Activated T-helper 1 cell treated with anti-CD3 and anti-CD28 coated beads, Interleukin-12 subunit alpha, Interleukin-12 subunit beta, Interleukin-2, Interleukin-4 antibody, amounts not matched to agents 30 ng/mL and 10 ng/mL and 1 ng/mL, durations not matched to agents 14 hours and 24 hours and 36 hours (primary cell): ENCODE results near the gene USP2. TPM values are rescaled to one million over a fixed set of nuclear protein-coding genes. Genes with fewer than 3 reads are reported as not detected.

Experiments
- DNase-seq: peaks from one replicate; pipeline ENCODE4 v3.0.0; 2021; ENCODE audit warnings: low spot score
- H3K27ac Mint-ChIP-seq: one replicate; pipeline ENCODE4 v1.8.0; 2021; ENCODE audit warnings: mild to moderate bottlenecking, mixed read lengths
- H3K27me3 Mint-ChIP-seq: one replicate; pipeline ENCODE4 v1.8.0; 2022; ENCODE audit warnings: mild to moderate bottlenecking, moderate library complexity, mixed read lengths; ENCODE audit not compliant: insufficient read depth
- H3K36me3 Mint-ChIP-seq: one replicate; pipeline ENCODE4 v1.8.0; 2021; ENCODE audit warnings: low read depth, mixed read lengths
- H3K4me1 Mint-ChIP-seq: one replicate; pipeline ENCODE4 v1.8.0; 2021; ENCODE audit warnings: low read depth, mixed read lengths
- H3K4me3 Mint-ChIP-seq: one replicate; pipeline ENCODE4 v1.8.0; 2021; ENCODE audit warnings: mild to moderate bottlenecking, moderate library complexity, mixed read lengths
- H3K9me3 Mint-ChIP-seq: one replicate; pipeline ENCODE4 v1.8.0; 2021; ENCODE audit warnings: mixed read lengths
- intact Hi-C: fragments of 100-400 bp; cut with micrococcal nuclease; formaldehyde crosslinking; loops from one replicate; pipeline ENCODE4 v1.15.1; 2024
- total RNA-seq: library from RNA; stranded (reverse); gene quantifications from 2 replicates; pipeline ENCODE4 v1.2.3, GENCODE V29; 2022

USP2 gene
- total RNA-seq, 1 donor from 2014 or later = 0.36 TPM

GRCh38 chr11:119315131-119316015, 66.1 kb downstream of the USP2 start:
- no peak for DNase-seq
- H3K9me3 Mint-ChIP-seq = no peaks in the 10 kb centered on the region
- no peak overlapping the region for H3K27ac Mint-ChIP-seq
- intact Hi-C loops = no loop called here
- peaks cover 12% of the 10 kb centered on the region for H3K4me1 Mint-ChIP-seq
- H3K27me3 Mint-ChIP-seq = peaks cover 31% of the 10 kb centered on the region
- peak overlapping the region; percentile 63 for H3K4me3 Mint-ChIP-seq
- H3K36me3 Mint-ChIP-seq = no peaks in the 10 kb centered on the region

GRCh38 chr11:119314726-119315125, 66.8 kb downstream of the USP2 start:
- H3K27me3 Mint-ChIP-seq = peaks cover 28% of the 10 kb centered on the region
- intact Hi-C loops = no loop called here
- H3K4me3 Mint-ChIP-seq = no peak overlapping the region
- H3K9me3 Mint-ChIP-seq = no peaks in the 10 kb centered on the region
- peaks cover 9% of the 10 kb centered on the region for H3K4me1 Mint-ChIP-seq
- H3K27ac Mint-ChIP-seq = no peak overlapping the region
- DNase-seq = no peak
- no peaks in the 10 kb centered on the region for H3K36me3 Mint-ChIP-seq

- Mint-ChIP-seq H3K27ac (no peak overlapping the region), H3K9me3 (no peaks in the 10 kb centered on the region), H3K36me3 (peaks cover 7% of the 10 kb centered on the region), H3K27me3 (peaks cover 7% of the 10 kb centered on the region), H3K4me1 (peaks cover 20% of the 10 kb centered on the region), H3K4me3 (no peak overlapping the region)
- no peak for DNase-seq
- intact Hi-C loops = no loop called here
Measured at GRCh38 chr11:119310682-119311052, 70.8 kb downstream of the USP2 start.

- Mint-ChIP-seq H3K9me3 (no peaks in the 10 kb centered on the region), H3K4me3 (no peak overlapping the region), H3K36me3 (peaks cover 11% of the 10 kb centered on the region), H3K27me3 (peaks cover 2% of the 10 kb centered on the region), H3K27ac (no peak overlapping the region), H3K4me1 (peaks cover 25% of the 10 kb centered on the region)
- DNase-seq = no peak
- intact Hi-C loops = no loop called here
Measured at GRCh38 chr11:119309953-119310681, 71.4 kb downstream of the USP2 start.

GRCh38 chr11:119309411-119309810, 72.1 kb downstream of the USP2 start:
- intact Hi-C loops = no loop called here
- DNase-seq = no peak
- Mint-ChIP-seq H3K36me3 (peaks cover 12% of the 10 kb centered on the region), H3K27me3 (peaks cover 2% of the 10 kb centered on the region), H3K4me3 (no peak overlapping the region), H3K27ac (no peak overlapping the region), H3K4me1 (peaks cover 30% of the 10 kb centered on the region), H3K9me3 (no peaks in the 10 kb centered on the region)

GRCh38 chr11:119307974-119308373, 73.5 kb downstream of the USP2 start:
- H3K27ac Mint-ChIP-seq = no peak overlapping the region
- H3K9me3 Mint-ChIP-seq = no peaks in the 10 kb centered on the region
- no peaks in the 10 kb centered on the region for H3K27me3 Mint-ChIP-seq
- intact Hi-C loops = loop anchor here (2.0 kb wide), 2 partner anchors 19 to 45 kb away; no protein-coding TSS in a partner anchor
- H3K4me3 Mint-ChIP-seq = no peak overlapping the region
- peaks cover 30% of the 10 kb centered on the region for H3K4me1 Mint-ChIP-seq
- H3K36me3 Mint-ChIP-seq = peaks cover 24% of the 10 kb centered on the region
- no peak for DNase-seq

GRCh38 chr11:119307219-119307618, 74.3 kb downstream of the USP2 start:
- no peaks in the 10 kb centered on the region for H3K9me3 Mint-ChIP-seq
- H3K27ac Mint-ChIP-seq = peak overlapping the region; percentile 95
- H3K36me3 Mint-ChIP-seq = peaks cover 30% of the 10 kb centered on the region
- no peak for DNase-seq
- intact Hi-C loops = loop anchor here (2.0 kb wide), 2 partner anchors 18 to 44 kb away; no protein-coding TSS in a partner anchor
- peak overlapping the region; percentile 15 for H3K4me3 Mint-ChIP-seq
- H3K4me1 Mint-ChIP-seq = peaks cover 30% of the 10 kb centered on the region
- no peaks in the 10 kb centered on the region for H3K27me3 Mint-ChIP-seq

- DNase-seq = peak; percentile 15
- H3K27me3 Mint-ChIP-seq = no peaks in the 10 kb centered on the region
- no peaks in the 10 kb centered on the region for H3K9me3 Mint-ChIP-seq
- peaks cover 30% of the 10 kb centered on the region for H3K4me1 Mint-ChIP-seq
- H3K4me3 Mint-ChIP-seq = peak overlapping the region; percentile 48
- H3K36me3 Mint-ChIP-seq = peaks cover 33% of the 10 kb centered on the region
- H3K27ac Mint-ChIP-seq = peak overlapping the region; percentile 95
- intact Hi-C loops = loop anchor here (1.0 to 2.0 kb wide), 3 partner anchors 15 to 44 kb away; no protein-coding TSS in a partner anchor
Measured at GRCh38 chr11:119306373-119306890, 75.1 kb downstream of the USP2 start.

- DNase-seq = no peak
- intact Hi-C loops = loop anchor here (1.0 to 2.0 kb wide), 3 partner anchors 16 to 43 kb away; no protein-coding TSS in a partner anchor
- peak overlapping the region; percentile 95 for H3K27ac Mint-ChIP-seq
Measured at GRCh38 chr11:119305556-119306372, 75.7 kb downstream of the USP2 start.

More at GRCh38 chr11:119305556-119306372, 75.7 kb downstream of the USP2 start:
- Mint-ChIP-seq H3K27me3 (no peaks in the 10 kb centered on the region), H3K9me3 (no peaks in the 10 kb centered on the region), H3K4me1 (peaks cover 30% of the 10 kb centered on the region), H3K4me3 (no peak overlapping the region), H3K36me3 (peaks cover 37% of the 10 kb centered on the region)

Other genes starting within 250 kb of the USP2 start
- 0.07 TPM in 1 of 2 replicates, not detected in the other for gene ABCG4, start 232.6 kb downstream of the USP2 start, total RNA-seq
- gene NLRX1, start 213.0 kb downstream of the USP2 start, total RNA-seq = 24.1 and 29.5 TPM in 2 replicates
- 0.56 TPM in 1 of 2 replicates, not detected in the other for gene NHERF4, start 196.2 kb downstream of the USP2 start, total RNA-seq
- 38.1 and 39.9 TPM in 2 replicates for gene CBL, start 175.4 kb downstream of the USP2 start, total RNA-seq
- gene MCAM, start 64.6 kb downstream of the USP2 start, total RNA-seq = 6.0 and 6.6 TPM in 2 replicates
- 26.1 and 27.9 TPM in 2 replicates for gene RNF26, start 47.2 kb downstream of the USP2 start, total RNA-seq
- gene C1QTNF5, start 40.8 kb downstream of the USP2 start, total RNA-seq = not detected in 2 replicates
- not detected in 2 replicates for gene MFRP, start 35.0 kb downstream of the USP2 start, total RNA-seq
- 0.83 and 1.0 TPM in 2 replicates for gene THY1, start 41.5 kb upstream of the USP2 start, total RNA-seq